Body of pancreas (tissue), 4 donors: ENCODE results near the gene NECAB3. TPM values are rescaled to one million over a fixed set of nuclear protein-coding genes. Genes with fewer than 3 reads are reported as not detected.

ENCODE experiments used
- ATAC-seq: fragments of 150-250 bp; one replicate; pipeline ENCODE4 v1.9.1; 2016
- DNase-seq, 4 donors: peaks; one replicate each; pipeline ENCODE4 v3.0.0-alpha.2; 2019
- H3K27ac ChIP-seq, 4 donors: fragments of 200-600 bp; sonication (generic); 1 replicate in 3 of 4; 2 replicates in 1 of 4; pipeline versions ENCODE4 v1.5.1 to v1.6.1; 2016 to 2019; ENCODE audit warnings: mild to moderate bottlenecking in 1 of 4, mixed read lengths in 1 of 4, moderate library complexity in 1 of 4
- H3K27me3 ChIP-seq, 2 donors: fragments of 200-600 bp; sonication (generic); one replicate each; pipeline ENCODE4 v1.6.0; 2016; ENCODE audit warnings: mild to moderate bottlenecking in 1 of 2
- H3K36me3 ChIP-seq, 2 donors: fragments of 200-600 bp; sonication (generic); replicated peaks in 1 of 2; 2 replicates each; pipeline ENCODE4 v1.5.1; 2016; ENCODE audit warnings: low read depth in 2 of 2; ENCODE audit not compliant: insufficient read depth in 1 of 2
- H3K4me1 ChIP-seq: fragments of 200-600 bp; sonication (generic); one replicate; pipeline ENCODE4 v1.6.0; 2016
- H3K4me3 ChIP-seq, 2 donors: fragments of 200-600 bp; sonication (generic); 1 replicate in 1 of 2; 2 replicates in 1 of 2; pipeline ENCODE4 v1.5.1; 2016 to 2019
- H3K9me3 ChIP-seq, 3 donors: fragments of 200-600 bp; sonication (generic); 1 replicate in 2 of 3; 2 replicates in 1 of 3; pipeline ENCODE4 v1.5.1; 2016
- CTCF ChIP-seq, 7 experiments: fragments of 450-650 bp in 4 of 7; fragments of 200-600 bp in 3 of 7; sonication (generic) in 3 of 7; IDR thresholded peaks; one replicate each; pipeline ENCODE4 v1.5.1; 2016 to 2019; ENCODE audit warnings: antibody characterized with exemption in 7 of 7
- POLR2A ChIP-seq, 3 donors: fragments of 450-650 bp; IDR thresholded peaks; one replicate each; pipeline ENCODE4 v1.6.1; 2016; ENCODE audit warnings: antibody characterized with exemption in 3 of 3, mild to moderate bottlenecking in 2 of 3
- WGBS, 2 donors: methylation state at CpG; one replicate each; pipeline ENCODE4 v1.1.5; 2017; 5-methylcytosine and 5-hydroxymethylcytosine counted together
- intact Hi-C: fragments of 100-400 bp; cut with DNase I; formaldehyde crosslinking; loops from one replicate; pipeline ENCODE4 v1.15.1; 2023
- total RNA-seq, 2 donors: library from RNA; depleted of rRNA; stranded (reverse); fragments of >200 nt; gene quantifications; one replicate each; pipeline ENCODE4 v1.1.0, GENCODE V29; 2016

NECAB3 gene
- total RNA-seq, 2 donors from 2014 or later, result 41.8 to 92.3 TPM

GRCh38 chr20:33655164-33655563 is 19.1 kb downstream of the NECAB3 start:
- H3K4me1 ChIP-seq, result peaks cover 29% of the 10 kb centered on the region
- TF ChIP-seq POLR2A (IDR thresholded peaks at IDR 0.05) (no peak), CTCF (IDR thresholded peaks at IDR 0.05) (no peak)
- no peaks in the 10 kb centered on the region for H3K27me3 ChIP-seq
- no peaks in the 10 kb centered on the region for H3K36me3 ChIP-seq
- ATAC-seq, result no peak
- H3K9me3 ChIP-seq, result no peaks in the 10 kb centered on the region
- intact Hi-C loops, result loop anchor here (10.0 kb wide), 1 partner anchor 200 kb away; no protein-coding TSS in a partner anchor
- WGBS, 2 donors, result 56 to 72% methylated on average over 3 to 4 of the region's 4 CpGs
- DNase-seq, result no peak
- H3K27ac ChIP-seq, result peak overlapping the region; percentile 84 to 93 (median 88)
- H3K4me3 ChIP-seq, result no peak overlapping the region

- Histone ChIP-seq H3K4me1 (peaks cover 29% of the 10 kb centered on the region), H3K36me3 (no peaks in the 10 kb centered on the region), H3K27me3 (no peaks in the 10 kb centered on the region), H3K4me3 (no peak overlapping the region), H3K9me3 (no peaks in the 10 kb centered on the region), H3K27ac (peak overlapping the region; percentile 84 to 93 (median 88))
- TF ChIP-seq POLR2A (IDR thresholded peaks at IDR 0.05), result no peak
- TF ChIP-seq CTCF (IDR thresholded peaks at IDR 0.05), result no peak
- 58 to 65% methylated on average over 5 to 13 of the region's 14 CpGs for WGBS, 2 donors
- ATAC-seq, result no peak
- intact Hi-C loops, result loop anchor here (10.0 kb wide), 1 partner anchor 200 kb away; no protein-coding TSS in a partner anchor
- DNase-seq, result peak in 1 of 4 donors; percentile 50
Observed at GRCh38 chr20:33654680-33655161, 19.5 kb downstream of the NECAB3 start.

- Histone ChIP-seq H3K36me3 (no peaks in the 10 kb centered on the region), H3K27me3 (no peaks in the 10 kb centered on the region), H3K9me3 (no peaks in the 10 kb centered on the region), H3K4me1 (peaks cover 29% of the 10 kb centered on the region), H3K27ac (peak overlapping the region; percentile 84 to 93 (median 88)), H3K4me3 (no peak overlapping the region)
- TF ChIP-seq CTCF (IDR thresholded peaks at IDR 0.05), result no peak
- TF ChIP-seq POLR2A (IDR thresholded peaks at IDR 0.05), result peak; percentile 5 to 78 (median 49)
- DNase-seq (peak; percentile 95 to 99 (median 98)), ATAC-seq (peak; percentile 94)
- 23 to 38% methylated on average over 7 to 11 of the region's 11 CpGs for WGBS, 2 donors
- intact Hi-C loops, result loop anchor here (10.0 kb wide), 1 partner anchor 199 kb away; no protein-coding TSS in a partner anchor
Observed at GRCh38 chr20:33653900-33654596, 20.2 kb downstream of the NECAB3 start.

- Histone ChIP-seq H3K9me3 (no peaks in the 10 kb centered on the region), H3K27ac (peak overlapping the region; percentile 84 to 93 (median 88)), H3K4me1 (peaks cover 31% of the 10 kb centered on the region), H3K36me3 (no peaks in the 10 kb centered on the region), H3K27me3 (no peaks in the 10 kb centered on the region), H3K4me3 (no peak overlapping the region)
- TF ChIP-seq POLR2A (IDR thresholded peaks at IDR 0.05), result peak in 1 of 3 donors; percentile 8
- TF ChIP-seq CTCF (IDR thresholded peaks at IDR 0.05), result peak; percentile 54 to 90 (median 67)
- peak; percentile 67 to 81 (median 74) for DNase-seq
- intact Hi-C loops, result loop anchor here (10.0 kb wide), 1 partner anchor 199 kb away; no protein-coding TSS in a partner anchor
- ATAC-seq, result peak; percentile 62
- WGBS, 2 donors, result 34 to 35% methylated on average over 15 to 16 of the region's 16 CpGs
Observed at GRCh38 chr20:33653218-33653899, 20.9 kb downstream of the NECAB3 start.
